H9 (cell line): Measurements from ENCODE around the gene GRIK4. TPM values are rescaled to one million over a fixed set of nuclear protein-coding genes. Genes with fewer than 3 reads are reported as not detected.

Experiments used
- DNase-seq: peaks from one replicate; pipeline ENCODE4 v3.0.0-alpha.2; 2017
- H2AFZ ChIP-seq: one replicate; pipeline ENCODE4 v1.6.1; 2013; ENCODE audit warnings: mild to moderate bottlenecking, low read length, control low read depth, moderate library complexity
- H2AK5ac ChIP-seq: 2 replicates; pipeline ENCODE4 v1.6.1; 2013; ENCODE audit warnings: low read length, control low read depth, mixed read lengths; ENCODE audit not compliant: insufficient read length
- H2BK120ac ChIP-seq: one replicate; pipeline ENCODE4 v1.6.1; 2013; ENCODE audit warnings: low read depth, mild to moderate bottlenecking, low read length, control low read depth, inconsistent platforms; ENCODE audit not compliant: poor library complexity, severe bottlenecking
- H2BK12ac ChIP-seq: 2 replicates; pipeline ENCODE4 v1.6.1; 2013; ENCODE audit warnings: low read length, control low read depth, mixed read lengths, low read depth; ENCODE audit not compliant: insufficient read length
- H2BK15ac ChIP-seq: 2 replicates; pipeline ENCODE4 v1.6.1; 2013; ENCODE audit warnings: low read depth, low read length, control low read depth
- H2BK20ac ChIP-seq: one replicate; pipeline ENCODE4 v1.6.1; 2013; ENCODE audit warnings: low read depth, mild to moderate bottlenecking, low read length, control low read depth, inconsistent platforms; ENCODE audit not compliant: poor library complexity, severe bottlenecking
- H2BK5ac ChIP-seq: 2 replicates; pipeline ENCODE4 v1.6.1; 2013; ENCODE audit warnings: low read length, control low read depth, mixed read lengths; ENCODE audit not compliant: insufficient read length
- H3K14ac ChIP-seq: 2 replicates; pipeline ENCODE4 v1.6.1; 2013; ENCODE audit warnings: low read length, control low read depth; ENCODE audit not compliant: insufficient read depth
- H3K18ac ChIP-seq: 2 replicates; pipeline ENCODE4 v1.6.1; 2013; ENCODE audit warnings: low read depth, mild to moderate bottlenecking, mixed read lengths, low read length, control low read depth; ENCODE audit not compliant: insufficient read length
- H3K23ac ChIP-seq: 2 replicates; pipeline ENCODE4 v1.6.1; 2013; ENCODE audit warnings: low read length, control low read depth, mixed read lengths, low read depth; ENCODE audit not compliant: insufficient read length
- H3K23me2 ChIP-seq: 2 replicates; pipeline ENCODE4 v1.6.1; 2013; ENCODE audit warnings: low read depth, mild to moderate bottlenecking, mixed read lengths, low read length, control low read depth; ENCODE audit not compliant: insufficient read length, poor library complexity, severe bottlenecking
- H3K27ac ChIP-seq: 2 replicates; pipeline ENCODE4 v1.5.1; 2013; ENCODE audit warnings: low read length, control low read depth, mixed read lengths, low read depth; ENCODE audit not compliant: insufficient read length
- H3K27me3 ChIP-seq: 2 replicates; pipeline ENCODE4 v1.6.1; 2013; ENCODE audit warnings: low read length, control low read depth, inconsistent platforms; ENCODE audit not compliant: insufficient read depth
- H3K4ac ChIP-seq: 2 replicates; pipeline ENCODE4 v1.6.1; 2013; ENCODE audit warnings: low read depth, mild to moderate bottlenecking, control low read depth, inconsistent platforms, low read length, moderate library complexity
- H3K4me1 ChIP-seq: 2 replicates; pipeline ENCODE4 v1.6.1; 2013; ENCODE audit warnings: low read length, control low read depth, inconsistent platforms; ENCODE audit not compliant: insufficient read depth
- H3K4me2 ChIP-seq: 2 replicates; pipeline ENCODE4 v1.6.1; 2013; ENCODE audit warnings: low read length, control low read depth, mixed read lengths; ENCODE audit not compliant: insufficient read length, insufficient read depth
- H3K56ac ChIP-seq: 2 replicates; pipeline ENCODE4 v1.6.1; 2013; ENCODE audit warnings: low read depth, mild to moderate bottlenecking, mixed read lengths, low read length, control low read depth; ENCODE audit not compliant: insufficient read length
- H3K79me1 ChIP-seq: 2 replicates; pipeline ENCODE4 v1.6.1; 2013; ENCODE audit warnings: low read depth, mild to moderate bottlenecking, moderate library complexity, low read length, control low read depth, inconsistent platforms; ENCODE audit not compliant: insufficient read depth, poor library complexity, severe bottlenecking
- H3K79me2 ChIP-seq: 2 replicates; pipeline ENCODE4 v1.6.1; 2013; ENCODE audit warnings: low read length, control low read depth, inconsistent platforms; ENCODE audit not compliant: insufficient read depth
- H3K9ac ChIP-seq: 2 replicates; pipeline ENCODE4 v1.6.1; 2013; ENCODE audit warnings: low read length, control low read depth, mixed read lengths; ENCODE audit not compliant: insufficient read length; ENCODE audit errors: extremely low read depth
- H3K9me3 ChIP-seq: one replicate; pipeline ENCODE4 v1.6.1; 2013; ENCODE audit warnings: low read depth, low read length, inconsistent platforms; ENCODE audit not compliant: control insufficient read depth
- H3T11ph ChIP-seq: one replicate; pipeline ENCODE4 v1.6.1; 2013; ENCODE audit warnings: mild to moderate bottlenecking, low read length, control low read depth, inconsistent platforms
- H4K20me1 ChIP-seq: one replicate; pipeline ENCODE4 v1.6.1; 2013; ENCODE audit not compliant: control insufficient read depth, insufficient read length, insufficient read depth
- H4K5ac ChIP-seq: 2 replicates; pipeline ENCODE4 v1.6.1; 2013; ENCODE audit warnings: low read depth, mild to moderate bottlenecking, mixed read lengths, low read length, control low read depth; ENCODE audit not compliant: insufficient read length
- H4K8ac ChIP-seq: replicated peaks from 2 replicates; pipeline ENCODE4 v1.6.1; 2013; ENCODE audit warnings: low read length, control low read depth, mixed read lengths, low read depth; ENCODE audit not compliant: insufficient read length
- H4K91ac ChIP-seq: 2 replicates; pipeline ENCODE4 v1.6.1; 2013; ENCODE audit warnings: low read depth, mild to moderate bottlenecking, moderate library complexity, mixed read lengths, low read length, control low read depth; ENCODE audit not compliant: insufficient read length
- H3K27ac Mint-ChIP-seq, 3 experiments: 2 replicates in 2 of 3; 3 replicates in 1 of 3; pipeline ENCODE4 v1.8.0; 2020 to 2021; ENCODE audit warnings: mixed read lengths in 3 of 3, mild to moderate bottlenecking in 1 of 3, moderate library complexity in 1 of 3
- H3K27me3 Mint-ChIP-seq: 2 replicates; pipeline ENCODE4 v1.8.0; 2021; ENCODE audit warnings: low read depth, mild to moderate bottlenecking, moderate library complexity, mixed read lengths
- H3K36me3 Mint-ChIP-seq, 3 experiments: 2 replicates in 2 of 3; 3 replicates in 1 of 3; pipeline ENCODE4 v1.8.0; 2020 to 2021; ENCODE audit warnings: low read depth in 3 of 3, mixed read lengths in 3 of 3; ENCODE audit not compliant: insufficient read depth in 1 of 3
- H3K4me1 Mint-ChIP-seq, 2 experiments: 2 replicates each; pipeline ENCODE4 v1.8.0; 2020; ENCODE audit warnings: mixed read lengths in 2 of 2
- H3K4me3 Mint-ChIP-seq, 2 experiments: 2 replicates in 1 of 2; 3 replicates in 1 of 2; pipeline ENCODE4 v1.8.0; 2020 to 2021; ENCODE audit warnings: mild to moderate bottlenecking in 2 of 2, mixed read lengths in 2 of 2, moderate library complexity in 1 of 2
- H3K9me3 Mint-ChIP-seq, 2 experiments: 2 replicates in 1 of 2; 3 replicates in 1 of 2; pipeline ENCODE4 v1.8.0; 2020; ENCODE audit warnings: mild to moderate bottlenecking in 2 of 2, mixed read lengths in 2 of 2, moderate library complexity in 1 of 2
- CTCF ChIP-seq: fragments of 200-600 bp; sonication (generic); conservative IDR thresholded peaks from 3 replicates; pipeline ENCODE4 v1.8.0; 2021; ENCODE audit warnings: antibody characterized with exemption, mild to moderate bottlenecking
- WGBS: extraction: QIAGEN DNeasy Blood & Tissue Kit; methylation state at CpG from one replicate; pipeline ENCODE4 v1.1.7; 2013; ENCODE audit warnings: missing lambda C conversion rate, low lambda C conversion rate, mixed read lengths; ENCODE audit not compliant: insufficient read length; ENCODE audit errors: extremely low coverage; 5-methylcytosine and 5-hydroxymethylcytosine counted together
- total RNA-seq: library from RNA; stranded (reverse); gene quantifications from 2 replicates; pipeline ENCODE4 v1.2.1, GENCODE V29; 2021

The GRIK4 gene
- total RNA-seq, 1 experiment from 2014 or later: 2.3 TPM

GRCh38 chr11:120722524-120722923 is 211.0 kb downstream of the GRIK4 start:
- H2BK20ac ChIP-seq: no peak overlapping the region
- H2BK5ac ChIP-seq: no peak overlapping the region
- no peak overlapping the region for H2AFZ ChIP-seq
- H3K23ac ChIP-seq: no peak overlapping the region
- H4K91ac ChIP-seq: no peak overlapping the region
- H4K8ac ChIP-seq: no peak overlapping the region
- no peak overlapping the region for H2BK120ac ChIP-seq
- H3K79me1 ChIP-seq: no peaks in the 10 kb centered on the region
- Mint-ChIP-seq H3K4me3 (no peak overlapping the region), H3K4me1 (peaks cover 33 to 45% of the 10 kb centered on the region in 2 experiments), H3K27me3 (peaks cover 1% of the 10 kb centered on the region), H3K9me3 (peaks cover 2 to 4% of the 10 kb centered on the region in 2 experiments; a peak in 4 of 5 replicates), H3K36me3 (peaks cover 0 to 2% (median 0%) of the 10 kb centered on the region in 3 experiments; a peak in 1 of 7 replicates), H3K27ac (no peak overlapping the region; a peak in 1 of 7 replicates)
- no peak overlapping the region for H3K4me2 ChIP-seq
- no peaks in the 10 kb centered on the region for H4K20me1 ChIP-seq
- no peaks in the 10 kb centered on the region for H3K27me3 ChIP-seq
- no peak overlapping the region for H3K4ac ChIP-seq
- no peak overlapping the region for H3K56ac ChIP-seq
- TF ChIP-seq CTCF: no peak
- no CpG with 5 or more reads among the region's 6 CpGs for WGBS
- no peak overlapping the region for H2BK12ac ChIP-seq
- no peak overlapping the region for H2BK15ac ChIP-seq
- no peak overlapping the region for H3T11ph ChIP-seq
- no peak overlapping the region for H3K9ac ChIP-seq
- H3K9me3 ChIP-seq: peaks cover 6% of the 10 kb centered on the region
- no peak overlapping the region for H3K27ac ChIP-seq
- no peaks in the 10 kb centered on the region for H3K79me2 ChIP-seq
- no peak for DNase-seq
- no peak overlapping the region for H3K14ac ChIP-seq
- H3K23me2 ChIP-seq: no peaks in the 10 kb centered on the region
- H4K5ac ChIP-seq: no peak overlapping the region
- H2AK5ac ChIP-seq: no peak overlapping the region
- no peaks in the 10 kb centered on the region; the same call in 1 of the 2 replicates for H3K4me1 ChIP-seq
- H3K18ac ChIP-seq: no peak overlapping the region
